Ectodermal cell (in vitro differentiated cells): ENCODE data around the gene ZNF341.

ENCODE experiments used
- H3K27ac ChIP-seq: 2 replicates; pipeline ENCODE4 v1.7.0; 2013; ENCODE audit warnings: mild to moderate bottlenecking, low read depth, low read length; ENCODE audit not compliant: insufficient read depth, poor library complexity, severe bottlenecking
- H3K27me3 ChIP-seq: 2 replicates; pipeline ENCODE4 v1.7.0; 2013; ENCODE audit warnings: mild to moderate bottlenecking, low read length; ENCODE audit not compliant: insufficient read depth, control insufficient read depth, poor library complexity, severe bottlenecking
- H3K36me3 ChIP-seq: one replicate; pipeline ENCODE4 v1.7.0; 2013; ENCODE audit warnings: low read length; ENCODE audit not compliant: control insufficient read depth, insufficient read depth
- H3K4me1 ChIP-seq: one replicate; pipeline ENCODE4 v1.7.0; 2013; ENCODE audit warnings: low read length; ENCODE audit not compliant: control insufficient read depth, insufficient read depth
- H3K4me3 ChIP-seq: 2 replicates; pipeline ENCODE4 v1.7.0; 2013; ENCODE audit warnings: low read depth, low read length, control low read depth; ENCODE audit not compliant: insufficient read depth
- H3K9me3 ChIP-seq: 2 replicates; pipeline ENCODE4 v1.7.0; 2013; ENCODE audit warnings: mild to moderate bottlenecking, low read length, moderate library complexity; ENCODE audit not compliant: control insufficient read depth
- WGBS, 2 experiments: methylation state at CpG; one replicate each; pipeline ENCODE4 v1.1.7; 2013; ENCODE audit warnings: missing lambda C conversion rate in 2 of 2; 5-methylcytosine and 5-hydroxymethylcytosine counted together

The ZNF341 gene

GRCh38 chr20:33840759-33841435, 109.1 kb downstream of the ZNF341 start:
- no peak overlapping the region for H3K27ac ChIP-seq
- WGBS, 2 experiments, result 87 to 94% methylated on average over 4 of the region's 4 CpGs
- H3K36me3 ChIP-seq, result no peaks in the 10 kb centered on the region

GRCh38 chr20:33841436-33841799, 109.6 kb downstream of the ZNF341 start:
- Histone ChIP-seq H3K4me1 (peaks cover 11% of the 10 kb centered on the region), H3K27ac (no peak overlapping the region), H3K4me3 (no peak overlapping the region), H3K27me3 (no peaks in the 10 kb centered on the region), H3K36me3 (no peaks in the 10 kb centered on the region), H3K9me3 (no peaks in the 10 kb centered on the region)
- WGBS, 2 experiments, result 90 to 92% methylated on average over 4 of the region's 4 CpGs

More at GRCh38 chr20:33840759-33841435, 109.1 kb downstream of the ZNF341 start:
- peaks cover 11% of the 10 kb centered on the region for H3K4me1 ChIP-seq
- no peak overlapping the region for H3K4me3 ChIP-seq
- no peaks in the 10 kb centered on the region for H3K27me3 ChIP-seq
- H3K9me3 ChIP-seq, result no peaks in the 10 kb centered on the region
